Central memory CD8-positive, alpha-beta T cell (primary cell): ENCODE measurements around the gene PGBD4.

Source experiments
- ATAC-seq: fragments of 150-1000 bp; cut with Tn5 transposase; replicated peaks from 2 replicates; pipeline ENCODE4 v1.10.0; 2022; ENCODE audit warnings: mild to moderate bottlenecking, moderate FRiP score, moderate number of reproducible peaks; ENCODE audit not compliant: poor library complexity, severe bottlenecking; ENCODE audit errors: extremely low read depth
- DNase-seq, 2 donors: peaks; one replicate each; pipeline ENCODE4 v3.0.0; 2021; ENCODE audit warnings: low spot score in 2 of 2
- H3K27ac Mint-ChIP-seq: one replicate; pipeline ENCODE4 v1.8.0; 2022; ENCODE audit warnings: low read depth, mild to moderate bottlenecking, moderate library complexity, mixed read lengths
- H3K27me3 Mint-ChIP-seq: one replicate; pipeline ENCODE4 v1.8.0; 2022; ENCODE audit warnings: mixed read lengths
- H3K36me3 Mint-ChIP-seq: one replicate; pipeline ENCODE4 v1.8.0; 2022; ENCODE audit warnings: mild to moderate bottlenecking, moderate library complexity, mixed read lengths; ENCODE audit not compliant: insufficient read depth
- H3K4me1 Mint-ChIP-seq: one replicate; pipeline ENCODE4 v1.8.0; 2022; ENCODE audit warnings: mixed read lengths
- H3K4me3 Mint-ChIP-seq: one replicate; pipeline ENCODE4 v1.8.0; 2022; ENCODE audit warnings: mild to moderate bottlenecking, moderate library complexity, mixed read lengths
- H3K9me3 Mint-ChIP-seq: one replicate; pipeline ENCODE4 v1.8.0; 2022; ENCODE audit warnings: mixed read lengths

Gene PGBD4

GRCh38 chr15:34079904-34080303 lies 22.0 kb upstream of the PGBD4 start:
- no peaks in the 10 kb centered on the region for H3K9me3 Mint-ChIP-seq
- DNase-seq (no peak), ATAC-seq (no peak)
- peaks cover 15% of the 10 kb centered on the region for H3K36me3 Mint-ChIP-seq
- H3K4me1 Mint-ChIP-seq: no peaks in the 10 kb centered on the region
- no peaks in the 10 kb centered on the region for H3K27me3 Mint-ChIP-seq
- no peak overlapping the region for H3K27ac Mint-ChIP-seq
- H3K4me3 Mint-ChIP-seq: no peak overlapping the region

GRCh38 chr15:34084086-34084485 lies 17.8 kb upstream of the PGBD4 start:
- Mint-ChIP-seq H3K4me3 (no peak overlapping the region), H3K27ac (no peak overlapping the region), H3K36me3 (peaks cover 37% of the 10 kb centered on the region), H3K27me3 (no peaks in the 10 kb centered on the region), H3K4me1 (no peaks in the 10 kb centered on the region), H3K9me3 (no peaks in the 10 kb centered on the region)
- ATAC-seq: no peak
- no peak for DNase-seq

DNA sequence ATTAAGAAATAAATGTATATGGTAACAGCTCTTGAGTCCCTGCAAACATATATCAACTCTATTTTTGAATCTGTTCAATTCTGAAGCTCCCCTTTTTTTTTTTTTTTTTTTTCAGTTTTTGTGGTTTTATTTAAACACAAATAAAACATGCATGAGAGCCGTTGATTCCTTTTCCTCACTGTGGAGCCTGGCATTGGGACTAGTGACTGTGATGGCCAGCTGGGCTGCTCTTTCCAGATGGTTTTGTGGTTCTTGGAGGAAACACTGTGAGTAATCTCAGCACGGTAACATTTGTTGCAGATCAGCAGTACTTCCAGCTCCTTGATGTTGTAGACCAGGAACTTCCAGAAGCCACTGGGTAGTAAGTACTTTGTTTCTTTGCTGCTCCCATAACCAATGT lies 16.1 kb upstream of the PGBD4 start:
- H3K36me3 Mint-ChIP-seq: peaks cover 42% of the 10 kb centered on the region
- no peak for DNase-seq
- ATAC-seq: no peak
- no peak overlapping the region for H3K27ac Mint-ChIP-seq
- H3K4me1 Mint-ChIP-seq: no peaks in the 10 kb centered on the region
- H3K27me3 Mint-ChIP-seq: no peaks in the 10 kb centered on the region
- no peaks in the 10 kb centered on the region for H3K9me3 Mint-ChIP-seq
- H3K4me3 Mint-ChIP-seq: no peak overlapping the region

GRCh38 chr15:34099914-34100313 lies 2.0 kb upstream of the PGBD4 start:
- no peaks in the 10 kb centered on the region for H3K9me3 Mint-ChIP-seq
- peak overlapping the region; percentile 96 for H3K27ac Mint-ChIP-seq
- no peak for DNase-seq
- H3K27me3 Mint-ChIP-seq: no peaks in the 10 kb centered on the region
- peaks cover 28% of the 10 kb centered on the region for H3K4me1 Mint-ChIP-seq
- H3K4me3 Mint-ChIP-seq: peak overlapping the region; percentile 20
- H3K36me3 Mint-ChIP-seq: peaks cover 39% of the 10 kb centered on the region
- no peak for ATAC-seq

DNA sequence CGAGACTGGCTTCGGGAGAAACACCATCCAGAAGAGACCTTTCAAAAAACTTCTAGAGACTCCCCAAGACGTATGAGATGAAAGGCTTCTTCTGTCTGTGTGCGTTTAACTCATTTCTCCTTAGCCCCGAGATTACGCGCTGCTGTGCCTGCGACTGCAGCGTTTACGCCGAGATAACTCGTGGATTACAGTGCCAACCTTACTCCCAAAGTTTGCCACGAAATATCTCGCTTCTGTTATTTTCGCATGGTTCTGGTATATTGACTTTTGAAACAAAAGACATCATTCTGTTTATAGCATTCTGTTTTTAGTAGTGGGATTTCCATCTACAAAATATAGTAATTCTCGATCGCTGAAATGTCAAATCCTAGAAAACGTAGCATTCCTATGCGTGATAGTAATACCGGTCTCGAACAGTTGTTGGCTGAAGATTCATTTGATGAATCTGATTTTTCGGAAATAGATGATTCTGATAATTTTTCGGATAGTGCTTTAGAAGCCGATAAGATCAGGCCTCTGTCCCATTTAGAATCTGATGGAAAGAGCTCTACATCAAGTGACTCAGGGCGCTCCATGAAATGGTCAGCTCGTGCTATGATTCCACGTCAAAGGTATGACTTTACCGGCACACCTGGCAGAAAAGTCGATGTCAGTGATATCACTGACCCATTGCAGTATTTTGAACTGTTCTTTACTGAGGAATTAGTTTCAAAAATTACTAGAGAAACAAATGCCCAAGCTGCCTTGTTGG lies 467 bp downstream of the PGBD4 start:
- Mint-ChIP-seq H3K36me3 (peaks cover 29% of the 10 kb centered on the region), H3K27ac (peak overlapping the region; percentile 96), H3K4me3 (peak overlapping the region; percentile 99), H3K27me3 (no peaks in the 10 kb centered on the region), H3K4me1 (peaks cover 28% of the 10 kb centered on the region), H3K9me3 (peaks cover 5% of the 10 kb centered on the region)
- ATAC-seq (no peak), DNase-seq (no peak)

DNA sequence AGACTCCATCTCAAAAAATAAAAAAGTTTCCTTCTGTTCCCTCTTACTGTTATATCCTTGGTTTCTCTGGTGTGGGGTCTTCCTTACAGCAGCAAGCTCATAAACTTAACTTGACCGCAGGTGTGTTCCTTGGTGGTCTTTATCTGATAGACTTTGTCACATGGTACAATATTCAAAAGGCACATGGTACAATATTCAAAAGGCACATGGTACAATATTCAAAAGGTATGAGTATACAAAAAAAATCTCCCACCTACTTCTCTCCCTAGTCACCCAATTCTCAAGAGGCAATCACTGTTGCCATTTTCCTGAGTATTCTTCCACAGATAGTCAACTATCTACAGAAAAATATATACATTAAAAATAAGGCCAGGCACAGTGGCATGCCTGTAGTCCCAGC lies 4.5 kb downstream of the PGBD4 start:
- Mint-ChIP-seq H3K27ac (no peak overlapping the region), H3K9me3 (peaks cover 5% of the 10 kb centered on the region), H3K27me3 (no peaks in the 10 kb centered on the region), H3K4me1 (peaks cover 9% of the 10 kb centered on the region), H3K4me3 (no peak overlapping the region), H3K36me3 (peaks cover 14% of the 10 kb centered on the region)
- ATAC-seq: no peak
- DNase-seq: no peak

DNA sequence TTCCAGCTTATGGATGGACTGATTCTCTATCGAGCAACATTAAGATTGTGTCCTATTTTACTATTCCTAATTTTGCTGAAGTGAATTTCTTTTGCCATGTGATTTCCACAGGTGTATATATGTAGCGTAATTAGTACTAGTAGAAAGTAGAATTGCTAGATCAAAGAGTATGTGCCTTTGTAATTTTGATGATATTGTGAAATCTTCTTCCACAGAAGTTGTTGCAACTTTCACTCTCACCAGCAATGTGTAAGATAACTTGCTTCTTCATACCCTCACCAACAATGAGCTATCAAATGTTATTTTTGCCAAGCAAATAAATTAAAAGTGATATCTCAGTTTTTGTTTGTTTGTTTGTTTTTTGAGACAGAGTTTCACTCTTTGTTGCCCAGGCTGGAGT lies 5.4 kb downstream of the PGBD4 start:
- peaks cover 5% of the 10 kb centered on the region for H3K9me3 Mint-ChIP-seq
- no peak overlapping the region for H3K4me3 Mint-ChIP-seq
- H3K27ac Mint-ChIP-seq: no peak overlapping the region
- no peak for DNase-seq
- H3K4me1 Mint-ChIP-seq: no peaks in the 10 kb centered on the region
- ATAC-seq: no peak
- H3K27me3 Mint-ChIP-seq: peaks cover 1% of the 10 kb centered on the region
- peaks cover 5% of the 10 kb centered on the region for H3K36me3 Mint-ChIP-seq

- no peaks in the 10 kb centered on the region for H3K4me1 Mint-ChIP-seq
- H3K36me3 Mint-ChIP-seq: no peaks in the 10 kb centered on the region
- peaks cover 5% of the 10 kb centered on the region for H3K9me3 Mint-ChIP-seq
- peaks cover 27% of the 10 kb centered on the region for H3K27me3 Mint-ChIP-seq
- DNase-seq: no peak
- no peak for ATAC-seq
- H3K4me3 Mint-ChIP-seq: no peak overlapping the region
- no peak overlapping the region for H3K27ac Mint-ChIP-seq
Measured at GRCh38 chr15:34109797-34110663, 8.1 kb downstream of the PGBD4 start.

DNA sequence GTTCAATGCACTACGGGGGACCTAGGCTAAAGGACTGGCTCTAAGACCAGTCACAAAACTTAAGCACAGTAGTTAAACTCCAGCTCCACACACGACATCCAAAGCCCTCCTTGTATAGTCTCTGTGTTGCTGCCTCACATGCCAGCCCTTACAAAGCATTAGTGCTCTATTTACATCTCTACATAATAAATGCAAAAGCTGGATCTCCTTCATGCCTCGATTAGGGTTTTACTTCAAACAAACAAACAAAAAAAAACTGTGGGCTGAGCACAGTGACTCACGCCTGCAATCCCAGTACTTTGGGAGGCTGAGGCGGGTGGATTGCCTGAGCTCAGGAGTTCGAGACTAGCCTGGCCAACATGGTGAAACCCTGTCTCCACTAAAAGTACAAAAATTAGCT lies 9.6 kb downstream of the PGBD4 start:
- no peak for DNase-seq
- H3K36me3 Mint-ChIP-seq: no peaks in the 10 kb centered on the region
- H3K27ac Mint-ChIP-seq: no peak overlapping the region
- H3K4me1 Mint-ChIP-seq: no peaks in the 10 kb centered on the region
- peaks cover 27% of the 10 kb centered on the region for H3K27me3 Mint-ChIP-seq
- H3K4me3 Mint-ChIP-seq: no peak overlapping the region
- no peak for ATAC-seq
- peaks cover 1% of the 10 kb centered on the region for H3K9me3 Mint-ChIP-seq

DNA sequence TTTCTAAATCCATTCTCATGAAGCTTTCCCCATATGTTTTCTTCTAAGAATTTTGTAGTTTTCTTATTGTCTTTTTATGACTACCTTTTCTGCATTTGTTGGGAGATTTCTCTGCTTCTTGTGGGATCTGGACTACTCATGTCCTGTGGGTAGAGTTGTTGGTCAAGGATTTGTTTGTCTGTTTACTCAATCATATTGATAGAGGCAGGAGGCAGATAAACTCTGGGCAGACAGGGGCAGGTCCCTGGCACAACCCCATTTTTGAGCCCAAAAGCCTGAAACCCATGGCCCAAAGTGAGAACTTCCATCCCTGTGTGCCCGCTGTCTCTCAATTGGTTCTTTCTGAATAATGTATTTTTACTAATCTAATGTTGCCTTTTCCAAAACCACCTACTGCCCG lies 12.3 kb downstream of the PGBD4 start:
- H3K27ac Mint-ChIP-seq: no peak overlapping the region
- DNase-seq: no peak
- no peak overlapping the region for H3K4me3 Mint-ChIP-seq

DNA sequence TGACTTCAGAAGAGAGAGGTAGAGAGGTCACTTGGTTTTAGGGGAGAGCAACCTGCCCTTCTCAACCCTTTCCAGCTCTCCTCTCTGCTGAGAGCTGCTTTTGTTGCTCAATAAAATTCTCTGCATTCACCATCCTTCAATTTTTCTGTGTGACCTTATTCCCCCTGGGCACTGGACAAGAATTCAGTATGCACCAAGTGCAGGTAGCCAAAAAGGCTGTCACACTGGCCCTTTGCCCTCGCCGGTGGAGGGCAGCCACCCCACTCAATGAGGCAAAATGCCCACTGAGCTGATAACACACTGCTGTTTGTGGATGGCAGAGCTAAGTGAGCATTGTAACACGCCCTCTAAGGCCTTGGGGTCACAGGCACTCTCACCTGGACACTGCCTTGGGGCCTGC lies 12.9 kb downstream of the PGBD4 start:
- no peak overlapping the region for H3K27ac Mint-ChIP-seq
- H3K4me1 Mint-ChIP-seq: no peaks in the 10 kb centered on the region
- H3K4me3 Mint-ChIP-seq: no peak overlapping the region
- no peak for DNase-seq
- H3K9me3 Mint-ChIP-seq: no peaks in the 10 kb centered on the region
- no peak for ATAC-seq
- H3K27me3 Mint-ChIP-seq: peaks cover 37% of the 10 kb centered on the region
- no peaks in the 10 kb centered on the region for H3K36me3 Mint-ChIP-seq

More for the DNA sequence above, 12.3 kb downstream of the PGBD4 start:
- H3K9me3 Mint-ChIP-seq: no peaks in the 10 kb centered on the region
- H3K27me3 Mint-ChIP-seq: peaks cover 37% of the 10 kb centered on the region
- H3K4me1 Mint-ChIP-seq: no peaks in the 10 kb centered on the region
- H3K36me3 Mint-ChIP-seq: no peaks in the 10 kb centered on the region
- ATAC-seq: no peak

DNA sequence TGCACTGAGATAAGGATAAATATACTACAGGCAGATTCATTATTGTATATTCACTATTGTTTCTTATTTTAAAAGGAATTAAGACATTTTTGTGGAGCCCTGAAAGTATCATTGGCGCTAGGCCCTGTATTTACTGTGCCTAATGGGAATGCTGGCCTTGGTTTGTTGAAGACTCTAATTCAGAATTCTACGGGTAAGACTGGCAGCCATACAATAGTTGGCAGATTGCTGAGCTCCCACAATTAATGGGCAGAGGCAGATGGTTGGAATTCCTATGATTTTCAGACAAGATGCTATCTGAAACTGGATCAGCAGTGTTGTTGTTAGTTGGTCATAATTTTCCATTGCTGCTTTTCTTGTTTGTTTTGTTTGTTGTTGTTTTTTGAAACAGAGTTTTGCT lies 14.7 kb downstream of the PGBD4 start:
- ATAC-seq (no peak), DNase-seq (no peak)
- H3K36me3 Mint-ChIP-seq: no peaks in the 10 kb centered on the region
- H3K27ac Mint-ChIP-seq: no peak overlapping the region
- no peaks in the 10 kb centered on the region for H3K4me1 Mint-ChIP-seq
- no peaks in the 10 kb centered on the region for H3K9me3 Mint-ChIP-seq
- H3K4me3 Mint-ChIP-seq: no peak overlapping the region
- H3K27me3 Mint-ChIP-seq: peaks cover 54% of the 10 kb centered on the region

- no peak overlapping the region for H3K4me3 Mint-ChIP-seq
- no peak for ATAC-seq
Measured at GRCh38 chr15:34119291-34119690, 17.4 kb downstream of the PGBD4 start.

More at GRCh38 chr15:34119291-34119690, 17.4 kb downstream of the PGBD4 start:
- no peak for DNase-seq
- H3K4me1 Mint-ChIP-seq: no peaks in the 10 kb centered on the region
- H3K27ac Mint-ChIP-seq: no peak overlapping the region
- H3K9me3 Mint-ChIP-seq: no peaks in the 10 kb centered on the region
- peaks cover 41% of the 10 kb centered on the region for H3K27me3 Mint-ChIP-seq
- H3K36me3 Mint-ChIP-seq: no peaks in the 10 kb centered on the region
